Measurements from ENCODE around the gene PDE4D. TPM values are rescaled to one million over a fixed set of nuclear protein-coding genes. Genes with fewer than 3 reads are reported as not detected.
"Not testable (repeated sequence)": the region's sequence is repeated elsewhere in the genome, so short reads cannot be mapped to it uniquely, and the experiment has no call there.

The PDE4D gene
- total RNA-seq, 2 donors from 2014 or later, result 116 to 154 TPM

DNA sequence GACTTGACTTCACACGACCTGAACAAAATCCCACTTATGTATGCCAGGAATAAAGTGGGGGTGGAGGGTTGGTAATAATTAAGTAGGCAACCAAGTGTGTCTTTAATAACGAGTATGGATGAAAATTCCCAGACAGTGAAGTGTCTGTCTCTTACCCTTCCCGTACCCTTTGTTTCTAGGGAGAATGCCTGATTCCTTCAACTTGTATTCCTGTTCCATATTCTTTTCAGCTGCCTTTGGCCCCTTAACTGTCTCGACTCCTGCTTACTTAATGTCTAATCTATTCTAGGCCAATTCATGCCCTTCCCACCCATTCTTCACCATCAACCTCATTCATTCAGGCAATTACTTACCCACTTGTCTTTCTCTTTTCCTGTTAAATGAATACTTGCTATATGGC, 930.2 kb downstream of the PDE4D start:
- no peak for DNase-seq
- peak overlapping the region; percentile 10 for H3K27ac Mint-ChIP-seq
- no peaks in the 10 kb centered on the region for H3K4me1 Mint-ChIP-seq (ENCODE audit: low read depth)
- no peak for ATAC-seq (replicated peaks in 1 of 2)
- H3K27me3 Mint-ChIP-seq (ENCODE audit: low read depth), result no peaks in the 10 kb centered on the region
- H3K36me3 Mint-ChIP-seq (ENCODE audit: insufficient read depth in 2 of 2), result no peaks in the 10 kb centered on the region
- no peaks in the 10 kb centered on the region for H3K9me3 Mint-ChIP-seq
- H3K4me3 Mint-ChIP-seq, result no peak overlapping the region

DNA sequence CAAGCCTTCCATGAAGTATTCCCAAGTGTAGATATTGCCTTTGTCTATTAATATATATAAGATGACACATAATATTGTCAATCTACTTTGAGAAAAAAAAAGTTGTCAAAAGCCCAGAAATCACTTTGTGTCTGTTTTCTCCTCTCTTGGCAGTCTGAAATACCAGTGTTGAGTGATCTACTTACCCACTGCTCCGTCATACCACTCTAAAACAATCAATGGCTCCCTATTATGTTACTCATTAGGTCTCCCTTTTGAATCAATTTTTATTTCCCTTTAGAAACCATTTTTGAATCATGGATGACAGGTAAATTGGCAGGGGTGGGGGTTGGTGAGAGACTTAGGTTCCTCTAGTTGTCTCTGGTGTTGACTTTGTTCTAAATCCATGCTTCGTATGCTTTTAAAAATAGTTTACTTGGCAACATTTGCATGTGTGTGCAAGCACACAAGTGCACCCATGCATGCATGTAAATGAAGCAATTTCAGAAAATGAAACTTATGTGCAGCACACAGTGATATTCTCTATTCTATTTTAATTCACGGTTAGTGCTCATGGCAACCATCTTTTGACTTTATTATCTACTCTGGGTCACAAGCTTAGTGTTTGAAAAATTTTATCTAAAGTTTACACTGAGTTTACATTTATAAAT, 931.8 kb downstream of the PDE4D start:
- ATAC-seq (replicated peaks in 1 of 2) (no peak), DNase-seq (no peak)
- Mint-ChIP-seq H3K4me3 (no peak overlapping the region), H3K9me3 (no peaks in the 10 kb centered on the region), H3K36me3 (ENCODE audit: insufficient read depth in 2 of 2) (no peaks in the 10 kb centered on the region), H3K4me1 (ENCODE audit: low read depth) (no peaks in the 10 kb centered on the region), H3K27me3 (ENCODE audit: low read depth) (no peaks in the 10 kb centered on the region), H3K27ac (peak overlapping the region; percentile 39)

DNA sequence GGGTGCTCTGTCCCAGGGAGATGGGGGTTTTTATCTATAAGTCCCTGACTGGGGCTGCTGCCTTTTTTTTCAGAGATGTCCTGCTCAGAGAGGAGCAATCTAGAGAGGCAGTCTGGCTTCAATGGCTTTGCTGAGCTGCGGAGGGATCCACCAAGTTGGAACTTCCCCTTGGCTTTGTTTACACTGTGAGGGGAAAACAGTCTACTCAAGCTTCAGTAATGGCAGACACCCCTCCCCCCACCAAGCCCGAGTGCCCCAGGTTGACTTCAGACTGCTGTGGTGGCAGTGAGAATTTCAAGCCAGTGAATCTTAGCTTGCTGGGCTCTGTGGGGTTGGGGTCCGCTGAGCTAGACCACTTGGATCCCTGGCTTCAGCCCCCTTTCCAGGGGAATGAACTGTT, 934.8 kb downstream of the PDE4D start:
- H3K4me1 Mint-ChIP-seq (ENCODE audit: low read depth), result no peaks in the 10 kb centered on the region
- no peaks in the 10 kb centered on the region for H3K36me3 Mint-ChIP-seq (ENCODE audit: insufficient read depth in 2 of 2)
- ATAC-seq (replicated peaks in 1 of 2) (no peak), DNase-seq (no peak)
- no peaks in the 10 kb centered on the region for H3K27me3 Mint-ChIP-seq (ENCODE audit: low read depth)
- no peak overlapping the region for H3K4me3 Mint-ChIP-seq
- no peak overlapping the region for H3K27ac Mint-ChIP-seq
- H3K9me3 Mint-ChIP-seq, result no peaks in the 10 kb centered on the region

DNA sequence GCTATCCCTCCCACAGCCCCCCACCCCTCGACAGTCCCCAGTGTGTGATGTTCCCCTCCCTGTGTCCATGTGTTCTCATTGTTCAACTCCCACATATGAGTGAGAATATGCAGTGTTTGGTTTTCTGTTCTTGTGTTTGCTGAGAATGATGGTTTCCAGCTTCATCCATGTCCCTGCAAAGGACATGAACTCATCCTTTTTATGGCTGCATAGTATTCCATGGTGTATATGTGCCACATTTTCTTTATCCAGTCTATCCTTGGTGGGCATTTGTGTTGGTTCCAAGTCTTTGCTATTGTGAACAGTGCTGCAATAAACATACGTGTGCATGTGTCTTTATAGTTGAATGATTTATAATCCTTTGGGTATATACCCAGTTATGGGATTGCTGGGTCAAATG, 940.3 kb downstream of the PDE4D start:
- not testable (repeated sequence) for ATAC-seq (replicated peaks in 1 of 2); H3K36me3 Mint-ChIP-seq (ENCODE audit: insufficient read depth in 2 of 2); H3K4me1 Mint-ChIP-seq (ENCODE audit: low read depth); H3K27ac Mint-ChIP-seq; DNase-seq; H3K4me3 Mint-ChIP-seq; H3K9me3 Mint-ChIP-seq
- H3K27me3 Mint-ChIP-seq (ENCODE audit: low read depth), result peaks cover 18% of the 10 kb centered on the region

DNA sequence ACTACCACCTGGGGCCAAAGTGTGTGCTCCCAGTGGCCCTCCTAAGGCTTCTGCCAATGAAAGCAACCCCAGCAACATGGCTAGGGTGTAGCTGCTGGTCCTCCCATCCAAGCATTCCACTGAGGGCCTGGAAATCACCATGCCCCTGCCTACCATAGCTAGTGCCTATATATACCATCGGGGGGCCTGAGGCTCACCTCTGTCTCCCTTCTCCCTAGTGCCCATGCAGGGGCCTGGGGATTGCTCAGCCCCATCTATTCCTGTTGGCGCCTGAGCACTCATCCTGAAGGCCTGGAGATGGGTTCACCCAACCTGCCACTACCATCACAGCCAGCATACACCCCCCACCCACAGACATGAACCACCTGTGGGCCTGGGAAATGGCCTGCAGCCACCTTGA, 943.3 kb downstream of the PDE4D start:
- DNase-seq, result no peak
- H3K9me3 Mint-ChIP-seq, result peaks cover 0 to 2% of the 10 kb centered on the region in 2 donors
- no peak overlapping the region for H3K27ac Mint-ChIP-seq
- ATAC-seq (replicated peaks in 1 of 2), result no peak
- no peaks in the 10 kb centered on the region for H3K36me3 Mint-ChIP-seq (ENCODE audit: insufficient read depth in 2 of 2)
- no peaks in the 10 kb centered on the region for H3K4me1 Mint-ChIP-seq (ENCODE audit: low read depth)
- peaks cover 18% of the 10 kb centered on the region for H3K27me3 Mint-ChIP-seq (ENCODE audit: low read depth)
- H3K4me3 Mint-ChIP-seq, result no peak overlapping the region

DNA sequence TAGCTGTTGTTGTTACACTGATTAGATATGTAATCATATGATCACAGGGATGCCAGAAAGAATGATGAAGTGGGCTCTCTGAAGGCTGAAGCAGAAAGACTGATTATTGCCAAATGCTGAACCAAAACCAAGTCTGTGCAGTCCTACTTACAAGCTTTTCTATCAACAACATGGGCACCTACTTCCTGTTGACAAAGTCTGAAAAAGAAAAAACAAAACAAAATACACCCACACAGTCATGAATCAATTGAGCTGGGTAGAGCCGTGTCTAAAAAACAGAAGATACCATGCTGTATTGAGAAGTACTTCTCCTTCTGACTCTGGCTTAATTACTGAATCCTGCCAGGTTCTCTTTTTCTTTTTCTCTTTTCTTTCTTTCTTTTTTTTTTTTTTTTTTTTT, 947.3 kb downstream of the PDE4D start:
- no peak for DNase-seq
- H3K4me3 Mint-ChIP-seq, result no peak overlapping the region
- no peaks in the 10 kb centered on the region for H3K9me3 Mint-ChIP-seq
- peaks cover 7% of the 10 kb centered on the region for H3K27me3 Mint-ChIP-seq (ENCODE audit: low read depth)
- H3K27ac Mint-ChIP-seq, result no peak overlapping the region
- no peaks in the 10 kb centered on the region for H3K4me1 Mint-ChIP-seq (ENCODE audit: low read depth)
- H3K36me3 Mint-ChIP-seq (ENCODE audit: insufficient read depth in 2 of 2), result no peaks in the 10 kb centered on the region
- ATAC-seq (replicated peaks in 1 of 2), result no peak

DNA sequence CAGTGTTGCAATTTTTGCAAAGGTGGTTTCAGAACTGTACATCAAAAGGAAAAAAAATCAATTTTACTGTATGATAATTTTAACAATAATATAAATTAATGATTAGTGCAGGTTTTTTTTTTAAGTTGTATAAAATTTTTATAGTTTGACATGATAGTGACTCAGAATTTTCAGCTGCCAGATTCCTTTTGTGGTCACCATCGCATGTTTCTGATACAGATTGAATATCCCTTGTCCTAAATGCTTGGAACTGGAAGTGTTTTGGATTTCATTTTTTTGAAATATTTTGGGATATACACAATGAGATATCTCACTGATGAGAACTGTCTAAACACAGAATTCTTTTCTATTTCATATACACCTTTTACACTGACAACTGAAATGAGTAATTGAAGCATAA, 949.3 kb downstream of the PDE4D start:
- Mint-ChIP-seq H3K4me1 (ENCODE audit: low read depth) (no peaks in the 10 kb centered on the region), H3K27ac (no peak overlapping the region), H3K27me3 (ENCODE audit: low read depth) (peaks cover 12% of the 10 kb centered on the region), H3K9me3 (no peaks in the 10 kb centered on the region), H3K4me3 (no peak overlapping the region), H3K36me3 (ENCODE audit: insufficient read depth in 2 of 2) (no peaks in the 10 kb centered on the region)
- ATAC-seq (replicated peaks in 1 of 2) (no peak), DNase-seq (no peak)

DNA sequence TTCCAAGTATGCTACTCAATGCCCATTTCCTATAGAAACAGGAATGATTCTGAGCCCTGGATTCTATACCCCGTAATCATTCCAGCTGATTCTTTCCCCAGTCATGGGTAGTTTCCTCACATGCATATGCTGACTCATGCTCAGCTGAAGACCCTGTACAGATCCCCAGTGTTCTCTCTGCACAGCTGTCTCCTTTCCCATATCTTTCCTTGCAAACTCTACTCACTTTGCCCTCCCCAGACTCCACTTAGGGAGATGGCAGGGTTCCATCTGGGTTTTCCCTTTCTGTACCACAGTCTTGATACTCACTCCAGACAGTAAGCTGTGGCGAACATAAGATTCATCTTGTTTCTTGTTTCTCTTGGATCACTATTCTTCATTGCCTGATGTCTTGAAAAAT, 953.1 kb downstream of the PDE4D start:
- Mint-ChIP-seq H3K4me1 (ENCODE audit: low read depth) (peaks cover 7% of the 10 kb centered on the region), H3K27me3 (ENCODE audit: low read depth) (peaks cover 12% of the 10 kb centered on the region), H3K4me3 (no peak overlapping the region), H3K36me3 (ENCODE audit: insufficient read depth in 2 of 2) (peaks cover 0 to 3% of the 10 kb centered on the region in 2 donors), H3K27ac (no peak overlapping the region), H3K9me3 (no peaks in the 10 kb centered on the region)
- ATAC-seq (replicated peaks in 1 of 2) (no peak), DNase-seq (no peak)

DNA sequence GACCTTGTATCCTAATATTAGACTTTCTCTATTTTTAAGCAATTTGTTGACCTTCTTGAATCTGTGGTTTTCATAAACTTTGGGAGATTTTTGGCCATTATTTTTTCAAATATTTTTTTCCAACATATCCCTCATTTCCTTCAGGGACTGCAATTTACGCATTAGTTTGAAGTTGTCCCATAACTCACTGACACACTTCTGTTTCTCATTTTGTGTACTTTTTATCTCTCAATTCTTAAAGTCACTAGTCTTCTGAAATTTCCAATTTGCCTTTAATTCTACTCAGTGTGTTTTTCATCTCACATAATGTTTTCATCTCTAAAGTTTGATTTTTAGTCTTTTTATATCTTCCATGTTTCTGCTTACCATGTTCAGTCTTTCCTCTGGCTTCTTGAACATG, 953.9 kb downstream of the PDE4D start:
- Mint-ChIP-seq H3K4me3 (peak overlapping the region in 1 of 2 donors; percentile 29), H3K27me3 (ENCODE audit: low read depth) (peaks cover 12% of the 10 kb centered on the region), H3K9me3 (peaks cover 0 to 1% of the 10 kb centered on the region in 2 donors), H3K27ac (no peak overlapping the region), H3K36me3 (ENCODE audit: insufficient read depth in 2 of 2) (peaks cover 0 to 3% of the 10 kb centered on the region in 2 donors), H3K4me1 (ENCODE audit: low read depth) (peaks cover 14% of the 10 kb centered on the region)
- ATAC-seq (replicated peaks in 1 of 2) (no peak), DNase-seq (no peak)

DNA sequence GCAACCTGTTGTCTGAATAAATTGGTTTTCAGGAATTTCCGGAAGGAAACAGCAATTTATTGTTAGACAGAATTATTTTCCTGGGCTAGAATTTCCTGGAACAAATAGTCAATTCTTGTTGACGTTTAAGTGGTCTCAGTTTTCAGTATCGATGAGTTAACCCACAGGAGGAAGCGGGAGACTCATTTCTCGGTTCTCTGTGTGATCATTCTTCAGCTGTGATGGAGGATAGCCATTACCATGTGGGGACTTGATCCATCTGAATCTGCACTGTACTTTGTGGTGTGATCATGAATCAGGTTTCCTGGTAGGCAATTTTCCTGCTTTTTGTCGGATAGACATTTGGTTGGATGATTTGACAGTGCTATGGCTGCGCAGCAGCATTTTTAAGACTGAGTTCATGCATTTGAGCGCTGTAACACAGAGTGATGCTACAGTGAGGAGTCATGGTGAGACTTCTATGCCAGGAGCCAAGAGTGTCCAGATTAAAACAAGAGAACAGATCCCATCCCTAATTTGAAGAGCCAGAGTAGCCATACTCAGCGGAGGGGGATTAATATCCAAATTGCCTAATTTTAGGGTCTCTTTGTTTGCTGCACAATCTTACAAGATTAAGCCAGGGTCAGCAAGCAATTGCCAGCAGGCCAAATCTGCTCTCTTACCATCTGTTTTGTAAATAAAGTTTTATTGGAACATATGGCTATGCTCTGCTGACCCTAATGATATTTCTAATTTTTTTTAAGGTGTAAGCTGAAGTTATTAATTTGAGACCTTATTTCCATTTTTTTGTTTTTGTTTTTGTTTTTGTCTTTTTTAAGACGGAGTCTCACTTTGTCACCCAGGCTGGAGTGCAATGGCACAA, 954.7 kb downstream of the PDE4D start:
- DNase-seq (peak in 1 of 2 donors; percentile 10), ATAC-seq (replicated peaks in 1 of 2) (peak; percentile 40 to 91)
- Mint-ChIP-seq H3K27me3 (ENCODE audit: low read depth) (peaks cover 12% of the 10 kb centered on the region), H3K9me3 (peaks cover 0 to 1% of the 10 kb centered on the region in 2 donors), H3K27ac (no peak overlapping the region), H3K4me1 (ENCODE audit: low read depth) (peaks cover 19% of the 10 kb centered on the region), H3K4me3 (peak overlapping the region in 1 of 2 donors; percentile 7), H3K36me3 (ENCODE audit: insufficient read depth in 2 of 2) (peaks cover 0 to 3% of the 10 kb centered on the region in 2 donors)

DNA sequence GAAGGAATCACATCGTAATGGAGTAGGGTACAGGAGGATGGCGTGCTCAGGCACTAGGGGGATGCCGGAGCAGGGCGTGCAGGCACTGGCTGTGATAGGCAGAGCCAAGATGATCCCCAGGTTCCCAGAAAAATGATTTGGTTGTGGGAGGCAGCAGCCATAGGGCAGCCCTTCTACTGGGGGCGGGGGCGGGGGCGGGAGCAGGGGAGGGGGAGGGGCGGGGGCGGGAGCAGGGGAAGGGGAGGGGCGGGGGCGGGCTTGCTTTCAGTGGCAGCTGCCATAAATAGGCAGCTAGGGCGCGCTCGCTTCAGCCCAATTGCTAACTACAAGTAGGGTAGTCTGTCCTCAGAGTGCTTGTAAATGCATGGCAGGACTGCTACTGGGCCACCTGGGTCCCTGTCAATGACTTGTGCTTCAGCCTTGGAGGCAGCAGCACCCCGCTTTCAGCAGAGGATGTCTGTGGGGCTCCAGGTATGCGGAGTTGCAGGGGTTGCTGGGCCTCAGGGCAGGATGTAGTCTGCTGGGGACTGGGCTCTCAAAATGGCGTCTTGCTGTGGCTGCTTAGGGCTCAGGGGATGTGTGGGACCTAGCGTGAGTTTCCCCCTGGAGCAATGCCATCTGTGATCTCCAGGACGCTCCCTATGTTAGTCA, 956.4 kb downstream of the PDE4D start:
- no peak overlapping the region for H3K4me3 Mint-ChIP-seq
- ATAC-seq (replicated peaks in 1 of 2) (no peak), DNase-seq (no peak)
- peaks cover 19% of the 10 kb centered on the region for H3K4me1 Mint-ChIP-seq (ENCODE audit: low read depth)
- H3K27me3 Mint-ChIP-seq (ENCODE audit: low read depth), result peaks cover 12% of the 10 kb centered on the region
- H3K36me3 Mint-ChIP-seq (ENCODE audit: insufficient read depth in 2 of 2), result peaks cover 0 to 3% of the 10 kb centered on the region in 2 donors
- peaks cover 0 to 1% of the 10 kb centered on the region in 2 donors for H3K9me3 Mint-ChIP-seq
- no peak overlapping the region for H3K27ac Mint-ChIP-seq

DNA sequence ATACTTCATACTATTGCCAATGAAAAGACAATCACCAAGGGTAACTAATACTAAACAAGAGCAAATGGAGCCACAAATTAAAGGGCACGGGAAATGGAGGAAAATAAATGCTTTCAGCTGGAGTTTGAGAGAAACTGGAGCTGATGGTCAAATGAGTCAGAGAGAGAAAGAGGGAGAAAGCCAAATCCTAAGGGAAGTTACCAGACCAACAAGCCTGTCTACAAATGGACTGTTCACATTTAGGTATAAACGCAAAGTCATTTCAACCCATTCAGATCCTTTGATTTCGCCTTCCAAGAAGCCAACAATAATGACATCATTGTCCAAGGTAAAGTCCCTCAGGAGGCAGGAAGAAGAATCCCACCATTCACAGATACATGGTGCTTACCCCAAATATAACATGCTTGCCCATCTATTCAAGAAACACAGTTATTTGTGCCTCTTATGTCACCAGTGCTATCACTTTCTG, 958.9 kb downstream of the PDE4D start:
- Mint-ChIP-seq H3K9me3 (peaks cover 0 to 1% of the 10 kb centered on the region in 2 donors), H3K36me3 (ENCODE audit: insufficient read depth in 2 of 2) (peaks cover 0 to 3% of the 10 kb centered on the region in 2 donors), H3K4me3 (peak overlapping the region; percentile 38 to 72), H3K27ac (peak overlapping the region; percentile 43), H3K4me1 (ENCODE audit: low read depth) (peaks cover 24% of the 10 kb centered on the region), H3K27me3 (ENCODE audit: low read depth) (peaks cover under 1% of the 10 kb centered on the region)
- DNase-seq, result no peak
- ATAC-seq (replicated peaks in 1 of 2), result no peak

Measured in activated T-cell treated with anti-CD3 and anti-CD28 coated beads, Interleukin-2, amount 50 U/mL, for 72 hours (primary cell).